HG02870 (cell line): Measurements from ENCODE around the gene UBA5.
"Not testable (repeated sequence)": the region's sequence is repeated elsewhere in the genome, so short reads cannot be mapped to it uniquely, and the experiment has no call there.

Experiments
- ATAC-seq: cut with Tn5 transposase; IDR thresholded peaks from one replicate; pipeline ENCODE4 v1.9.1; 2021; ENCODE audit warnings: mild to moderate bottlenecking, moderate library complexity; ENCODE audit not compliant: unreplicated experiment

The UBA5 gene

GRCh38 chr3:132660052-132660810, at the start of gene UBA5:
Gene UBA5 (plus strand): TSS chr3:132660329. CDS start chr3:132660538, 209 bp downstream.
- peak; percentile 72 for ATAC-seq

GRCh38 chr3:132615301-132615700, 44.8 kb upstream of the UBA5 start:
- not testable (repeated sequence) for ATAC-seq

GRCh38 chr3:132615881-132616280, 44.2 kb upstream of the UBA5 start:
- no peak for ATAC-seq

- ATAC-seq, result no peak
Measured at GRCh38 chr3:132616780-132617179, 43.3 kb upstream of the UBA5 start.

- no peak for ATAC-seq
Measured at GRCh38 chr3:132622148-132622547, 38.0 kb upstream of the UBA5 start.

- no peak for ATAC-seq
Measured at GRCh38 chr3:132622761-132623160, 37.4 kb upstream of the UBA5 start.

GRCh38 chr3:132623646-132624045, 36.5 kb upstream of the UBA5 start:
- ATAC-seq, result no peak

GRCh38 chr3:132624790-132625189, 35.3 kb upstream of the UBA5 start:
- ATAC-seq, result no peak

- peak; percentile 92 for ATAC-seq
Measured at GRCh38 chr3:132625613-132626012, 34.5 kb upstream of the UBA5 start.

GRCh38 chr3:132626955-132627354, 33.2 kb upstream of the UBA5 start:
- ATAC-seq, result no peak

GRCh38 chr3:132628157-132628556, 32.0 kb upstream of the UBA5 start:
- no peak for ATAC-seq

- no peak for ATAC-seq
Measured at GRCh38 chr3:132629928-132630327, 30.2 kb upstream of the UBA5 start.

GRCh38 chr3:132630612-132631011, 29.5 kb upstream of the UBA5 start:
- no peak for ATAC-seq

- ATAC-seq, result no peak
Measured at GRCh38 chr3:132635052-132635451, 25.1 kb upstream of the UBA5 start.

GRCh38 chr3:132637590-132637989, 22.5 kb upstream of the UBA5 start:
- ATAC-seq, result no peak

- no peak for ATAC-seq
Measured at GRCh38 chr3:132638706-132639105, 21.4 kb upstream of the UBA5 start.

GRCh38 chr3:132641427-132641826, 18.7 kb upstream of the UBA5 start:
- not testable (repeated sequence) for ATAC-seq

GRCh38 chr3:132641837-132642538, 18.1 kb upstream of the UBA5 start:
- ATAC-seq, result no peak

GRCh38 chr3:132642539-132642847, 17.6 kb upstream of the UBA5 start:
- ATAC-seq, result no peak

- ATAC-seq, result no peak
Measured at GRCh38 chr3:132643366-132643765, 16.8 kb upstream of the UBA5 start.

- ATAC-seq, result no peak
Measured at GRCh38 chr3:132645058-132645457, 15.1 kb upstream of the UBA5 start.

GRCh38 chr3:132650153-132650552, 10.0 kb upstream of the UBA5 start:
- ATAC-seq, result peak; percentile 76
